ENCODE results near the gene PPP1R14C.

DNA sequence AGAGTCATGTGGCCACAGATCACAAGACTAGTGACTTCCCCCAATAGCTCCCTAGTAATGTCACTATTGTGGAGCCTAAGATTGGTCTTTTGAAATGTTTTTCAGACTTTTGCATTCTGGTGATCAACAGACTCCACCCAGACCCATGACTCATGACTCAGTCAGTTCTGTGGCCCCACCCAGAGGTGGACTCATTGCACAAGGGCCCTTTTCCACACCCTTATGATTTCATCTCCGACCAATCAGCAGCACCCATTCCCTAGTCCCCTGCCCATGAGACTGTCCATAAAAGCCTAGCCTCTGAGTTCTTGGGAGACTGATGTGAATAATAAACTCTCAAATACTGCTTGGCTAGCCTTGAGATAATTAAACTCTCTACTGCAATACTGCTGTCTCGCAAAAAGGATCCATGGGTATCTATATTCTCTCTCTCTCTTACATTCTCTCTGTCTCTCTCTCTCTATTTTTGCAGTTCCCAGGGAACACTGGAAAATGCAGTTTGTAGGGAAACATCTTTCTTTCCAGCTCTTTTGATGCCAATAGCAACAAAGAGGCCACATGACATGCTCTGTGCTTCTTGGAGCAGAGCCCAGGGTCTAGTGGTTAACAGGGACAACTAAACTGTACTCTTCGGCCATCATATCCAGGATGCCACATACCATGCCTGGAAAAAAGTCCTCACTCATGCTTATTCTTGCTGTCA is 154.6 kb downstream of the PPP1R14C start:
- TF ChIP-seq CREB1 (IDR thresholded peaks at IDR 0.05; ENCODE audit: low read depth) (no peak), RAD21 (IDR thresholded peaks at IDR 0.05; ENCODE audit: insufficient read depth, low read depth, low read length) (no peak), RFX5 (IDR thresholded peaks at IDR 0.05; ENCODE audit: low read depth, low read length) (no peak), ATF7 (IDR thresholded peaks at IDR 0.05; ENCODE audit: low read depth) (no peak), CEBPB (IDR thresholded peaks at IDR 0.05; ENCODE audit: borderline replicate concordance in 1 of 2, low read depth in 2 of 2, low read length in 2 of 2) (no peak), SREBF2 (IDR thresholded peaks at IDR 0.05; ENCODE audit: low read length) (no peak)
- TF ChIP-seq, protein P1, sequence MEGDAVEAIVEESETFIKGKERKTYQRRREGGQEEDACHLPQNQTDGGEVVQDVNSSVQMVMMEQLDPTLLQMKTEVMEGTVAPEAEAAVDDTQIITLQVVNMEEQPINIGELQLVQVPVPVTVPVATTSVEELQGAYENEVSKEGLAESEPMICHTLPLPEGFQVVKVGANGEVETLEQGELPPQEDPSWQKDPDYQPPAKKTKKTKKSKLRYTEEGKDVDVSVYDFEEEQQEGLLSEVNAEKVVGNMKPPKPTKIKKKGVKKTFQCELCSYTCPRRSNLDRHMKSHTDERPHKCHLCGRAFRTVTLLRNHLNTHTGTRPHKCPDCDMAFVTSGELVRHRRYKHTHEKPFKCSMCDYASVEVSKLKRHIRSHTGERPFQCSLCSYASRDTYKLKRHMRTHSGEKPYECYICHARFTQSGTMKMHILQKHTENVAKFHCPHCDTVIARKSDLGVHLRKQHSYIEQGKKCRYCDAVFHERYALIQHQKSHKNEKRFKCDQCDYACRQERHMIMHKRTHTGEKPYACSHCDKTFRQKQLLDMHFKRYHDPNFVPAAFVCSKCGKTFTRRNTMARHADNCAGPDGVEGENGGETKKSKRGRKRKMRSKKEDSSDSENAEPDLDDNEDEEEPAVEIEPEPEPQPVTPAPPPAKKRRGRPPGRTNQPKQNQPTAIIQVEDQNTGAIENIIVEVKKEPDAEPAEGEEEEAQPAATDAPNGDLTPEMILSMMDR (IDR thresholded peaks at IDR 0.05 in 2 of 3, conservative IDR thresholded peaks at IDR 0.05 in 1 of 3; ENCODE audit: control insufficient read depth in 2 of 3, extremely low read depth in 1 of 3, insufficient read depth in 1 of 3, low read depth in 3 of 3, low read length in 3 of 3): no peak
- TF ChIP-seq, protein P2, sequence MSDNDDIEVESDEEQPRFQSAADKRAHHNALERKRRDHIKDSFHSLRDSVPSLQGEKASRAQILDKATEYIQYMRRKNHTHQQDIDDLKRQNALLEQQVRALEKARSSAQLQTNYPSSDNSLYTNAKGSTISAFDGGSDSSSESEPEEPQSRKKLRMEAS (IDR thresholded peaks at IDR 0.05; ENCODE audit: low read depth, low read length): no peak
- TF ChIP-seq, protein P3, sequence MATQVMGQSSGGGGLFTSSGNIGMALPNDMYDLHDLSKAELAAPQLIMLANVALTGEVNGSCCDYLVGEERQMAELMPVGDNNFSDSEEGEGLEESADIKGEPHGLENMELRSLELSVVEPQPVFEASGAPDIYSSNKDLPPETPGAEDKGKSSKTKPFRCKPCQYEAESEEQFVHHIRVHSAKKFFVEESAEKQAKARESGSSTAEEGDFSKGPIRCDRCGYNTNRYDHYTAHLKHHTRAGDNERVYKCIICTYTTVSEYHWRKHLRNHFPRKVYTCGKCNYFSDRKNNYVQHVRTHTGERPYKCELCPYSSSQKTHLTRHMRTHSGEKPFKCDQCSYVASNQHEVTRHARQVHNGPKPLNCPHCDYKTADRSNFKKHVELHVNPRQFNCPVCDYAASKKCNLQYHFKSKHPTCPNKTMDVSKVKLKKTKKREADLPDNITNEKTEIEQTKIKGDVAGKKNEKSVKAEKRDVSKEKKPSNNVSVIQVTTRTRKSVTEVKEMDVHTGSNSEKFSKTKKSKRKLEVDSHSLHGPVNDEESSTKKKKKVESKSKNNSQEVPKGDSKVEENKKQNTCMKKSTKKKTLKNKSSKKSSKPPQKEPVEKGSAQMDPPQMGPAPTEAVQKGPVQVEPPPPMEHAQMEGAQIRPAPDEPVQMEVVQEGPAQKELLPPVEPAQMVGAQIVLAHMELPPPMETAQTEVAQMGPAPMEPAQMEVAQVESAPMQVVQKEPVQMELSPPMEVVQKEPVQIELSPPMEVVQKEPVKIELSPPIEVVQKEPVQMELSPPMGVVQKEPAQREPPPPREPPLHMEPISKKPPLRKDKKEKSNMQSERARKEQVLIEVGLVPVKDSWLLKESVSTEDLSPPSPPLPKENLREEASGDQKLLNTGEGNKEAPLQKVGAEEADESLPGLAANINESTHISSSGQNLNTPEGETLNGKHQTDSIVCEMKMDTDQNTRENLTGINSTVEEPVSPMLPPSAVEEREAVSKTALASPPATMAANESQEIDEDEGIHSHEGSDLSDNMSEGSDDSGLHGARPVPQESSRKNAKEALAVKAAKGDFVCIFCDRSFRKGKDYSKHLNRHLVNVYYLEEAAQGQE (IDR thresholded peaks at IDR 0.05; ENCODE audit: low read depth, low read length): no peak

All from GM12878 (cell line).